ENCODE results near the gene L3MBTL1.

Gene L3MBTL1

DNA sequence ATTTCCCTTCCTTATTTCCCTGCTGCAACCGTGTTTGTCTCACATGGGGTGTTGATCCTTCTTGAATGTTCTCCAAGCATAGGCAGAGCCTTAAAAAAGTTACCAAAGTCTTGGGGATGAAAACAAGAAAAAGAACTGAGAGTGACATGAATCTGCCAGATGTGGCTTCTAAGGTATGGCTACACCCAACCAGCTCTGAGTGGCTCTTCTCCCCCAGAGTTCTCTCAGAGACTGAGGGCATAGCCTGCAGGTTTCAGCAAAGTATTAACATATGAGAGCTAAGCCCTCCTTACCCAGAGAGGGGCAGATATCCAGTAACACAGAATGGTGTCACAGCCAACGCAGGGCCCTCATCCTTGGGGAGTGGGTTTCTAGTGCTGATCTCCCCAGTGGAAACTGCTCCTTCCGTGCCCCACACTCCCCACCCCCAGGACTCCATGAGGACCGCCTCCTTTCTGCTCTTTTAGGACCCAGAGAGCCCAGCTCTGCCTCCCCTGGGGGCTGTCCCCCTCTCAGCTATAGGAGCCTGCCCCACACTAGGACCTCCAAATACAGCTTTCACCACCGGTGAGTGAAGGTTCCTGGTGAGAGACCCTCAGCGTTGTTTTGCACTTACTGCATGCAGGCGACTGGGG lies 28.0 kb downstream of the L3MBTL1 start:
- no peak for DNase-seq (ENCODE audit: low spot score)

DNA sequence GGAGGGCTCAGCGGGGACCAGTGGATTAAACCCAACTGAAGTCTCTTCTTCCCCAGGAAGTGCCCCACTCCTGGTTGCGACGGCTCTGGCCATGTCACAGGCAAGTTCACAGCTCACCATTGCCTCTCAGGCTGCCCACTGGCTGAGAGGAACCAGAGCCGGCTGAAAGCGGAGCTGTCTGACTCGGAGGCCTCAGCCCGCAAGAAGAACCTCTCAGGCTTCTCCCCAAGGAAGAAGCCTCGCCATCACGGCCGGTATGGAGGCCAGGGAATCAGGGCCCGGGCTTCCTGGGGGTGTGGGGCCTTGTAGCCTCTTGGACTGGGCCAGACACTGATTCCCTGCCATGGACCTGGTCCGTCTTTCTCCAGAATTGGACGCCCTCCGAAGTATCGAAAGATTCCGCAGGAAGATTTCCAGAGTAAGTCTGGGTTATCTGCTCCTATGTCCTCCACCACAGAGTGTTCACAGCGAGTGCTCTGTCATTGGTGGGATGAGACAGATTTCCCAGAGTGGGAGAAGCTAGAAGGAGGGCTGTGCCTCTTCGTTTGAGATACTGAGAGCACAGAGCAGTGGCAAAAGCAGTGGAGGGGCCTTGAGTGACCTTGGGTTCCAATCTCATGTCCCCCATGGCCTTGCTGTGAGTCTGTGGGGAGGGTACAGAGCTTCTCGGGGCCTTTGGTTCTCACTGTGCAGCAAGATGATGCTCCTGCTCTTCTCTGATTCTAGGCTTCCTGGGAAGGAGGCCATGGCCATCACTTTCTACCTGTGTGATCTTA lies 28.7 kb downstream of the L3MBTL1 start:
- no peak for DNase-seq (ENCODE audit: low spot score)

DNA sequence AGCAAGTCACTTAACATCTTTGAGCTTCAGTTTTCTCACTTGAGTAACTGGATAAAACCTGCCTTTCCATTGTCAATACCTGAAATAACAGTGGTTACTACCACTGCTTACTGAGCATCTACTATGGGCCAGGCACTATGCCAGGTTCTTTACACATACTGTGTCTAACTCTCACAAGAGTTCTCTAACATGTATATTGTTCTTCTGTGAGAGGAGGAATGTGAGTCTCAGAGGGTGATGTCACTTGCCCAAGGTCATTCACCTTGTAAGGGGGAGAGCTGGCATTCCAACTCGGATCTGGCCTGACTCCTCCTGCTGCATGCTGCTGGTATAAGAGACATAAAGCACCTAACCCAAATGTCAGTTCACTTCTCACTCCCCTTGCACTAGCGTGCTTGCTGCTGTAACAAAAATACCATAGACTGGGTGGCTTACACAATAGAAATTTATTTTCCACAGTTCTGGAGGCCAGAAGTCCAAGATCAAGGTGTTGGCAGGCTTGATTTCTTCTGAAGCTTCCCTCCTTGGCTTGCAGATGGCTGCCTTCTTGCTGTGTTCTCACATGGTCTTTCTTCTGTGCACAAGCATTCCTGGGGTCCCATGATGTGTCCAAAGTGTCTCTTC lies 29.4 kb downstream of the L3MBTL1 start:
- DNase-seq (ENCODE audit: low spot score): no peak

DNA sequence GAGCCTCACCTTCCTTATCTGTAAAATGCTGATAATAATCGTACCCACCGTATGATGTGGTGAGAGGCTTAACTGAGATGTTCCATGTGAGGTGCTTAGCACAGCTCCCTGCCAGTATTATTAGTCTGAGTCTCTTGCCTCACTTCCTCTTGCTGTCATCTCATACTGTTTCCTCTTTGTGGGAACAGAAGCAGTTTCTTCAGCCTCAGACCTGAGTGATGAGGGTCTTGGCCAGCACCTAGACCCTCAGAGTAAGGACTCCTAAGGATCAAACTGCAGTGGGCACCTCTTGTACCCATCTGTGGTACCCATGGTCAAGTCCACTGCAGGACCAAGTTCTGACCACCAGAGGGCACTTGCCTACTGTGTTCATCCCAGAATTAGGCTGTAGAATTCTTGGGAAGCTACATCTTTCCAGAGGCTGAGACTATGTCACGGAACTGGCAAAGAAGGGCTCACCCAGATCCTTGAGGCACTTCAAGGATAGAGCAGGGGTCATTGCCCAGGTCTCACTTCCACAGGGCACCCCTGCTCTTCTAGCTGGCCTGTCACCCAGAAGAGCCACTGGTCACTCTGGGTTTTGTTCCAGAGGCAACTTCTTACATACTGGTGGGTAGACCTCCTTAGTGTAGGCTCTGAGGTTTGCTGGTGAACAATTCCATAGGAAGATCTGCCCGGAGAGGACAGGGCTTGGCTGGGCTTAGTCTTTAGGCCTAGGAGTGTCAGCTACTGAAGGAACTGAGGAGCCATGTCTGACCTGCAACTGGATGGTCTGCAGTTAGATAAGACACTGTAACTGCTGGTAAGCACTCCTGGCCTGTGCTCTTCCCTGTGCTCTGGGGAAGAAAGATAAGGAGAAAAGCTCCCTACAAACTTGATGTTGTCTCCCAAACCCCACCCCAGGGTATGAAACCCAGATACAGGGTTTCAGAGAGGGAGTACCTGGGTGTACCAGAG lies 30.7 kb downstream of the L3MBTL1 start:
- peak; percentile 73 for DNase-seq (ENCODE audit: low spot score)

DNA sequence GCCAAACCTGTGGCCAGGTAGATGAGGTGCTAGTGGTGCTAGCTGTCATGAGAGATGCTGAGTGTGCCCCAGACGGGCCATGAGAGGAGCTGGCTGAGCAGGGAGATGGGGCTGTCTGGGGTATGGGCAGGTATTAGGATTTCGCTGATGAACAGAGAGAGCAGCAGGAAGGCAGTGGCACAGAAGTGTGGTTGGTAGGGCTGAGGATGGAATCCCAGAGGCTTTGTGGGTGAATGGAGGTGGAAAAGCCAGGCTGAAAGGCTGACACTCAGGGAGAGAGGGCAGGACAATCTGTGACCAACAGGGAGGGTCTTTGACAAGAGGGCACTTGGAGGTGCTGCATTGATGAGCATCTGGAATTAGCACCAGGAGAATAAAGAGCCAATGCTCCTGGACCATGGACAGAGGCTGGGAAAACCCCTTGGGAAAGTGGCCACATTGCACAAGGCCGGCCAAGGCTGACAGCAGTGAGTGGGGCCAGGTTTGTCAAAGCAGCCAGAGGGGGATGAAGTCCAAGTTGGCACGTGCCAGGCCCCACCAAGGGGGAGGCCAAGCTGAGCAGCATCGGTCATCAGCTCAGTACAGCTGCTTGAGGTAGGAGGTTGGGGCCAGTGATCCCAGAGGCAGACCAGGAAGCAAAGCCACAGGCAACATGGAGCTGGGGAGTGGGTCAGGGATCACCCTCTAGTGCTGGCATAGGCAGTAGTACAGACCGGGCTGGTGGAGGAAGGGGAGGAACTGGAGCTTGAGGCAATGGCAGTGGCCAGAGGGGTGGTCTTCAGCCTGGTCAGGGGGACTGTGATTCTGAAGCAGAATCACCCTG lies 31.6 kb downstream of the L3MBTL1 start:
- DNase-seq (ENCODE audit: low spot score): no peak

DNA sequence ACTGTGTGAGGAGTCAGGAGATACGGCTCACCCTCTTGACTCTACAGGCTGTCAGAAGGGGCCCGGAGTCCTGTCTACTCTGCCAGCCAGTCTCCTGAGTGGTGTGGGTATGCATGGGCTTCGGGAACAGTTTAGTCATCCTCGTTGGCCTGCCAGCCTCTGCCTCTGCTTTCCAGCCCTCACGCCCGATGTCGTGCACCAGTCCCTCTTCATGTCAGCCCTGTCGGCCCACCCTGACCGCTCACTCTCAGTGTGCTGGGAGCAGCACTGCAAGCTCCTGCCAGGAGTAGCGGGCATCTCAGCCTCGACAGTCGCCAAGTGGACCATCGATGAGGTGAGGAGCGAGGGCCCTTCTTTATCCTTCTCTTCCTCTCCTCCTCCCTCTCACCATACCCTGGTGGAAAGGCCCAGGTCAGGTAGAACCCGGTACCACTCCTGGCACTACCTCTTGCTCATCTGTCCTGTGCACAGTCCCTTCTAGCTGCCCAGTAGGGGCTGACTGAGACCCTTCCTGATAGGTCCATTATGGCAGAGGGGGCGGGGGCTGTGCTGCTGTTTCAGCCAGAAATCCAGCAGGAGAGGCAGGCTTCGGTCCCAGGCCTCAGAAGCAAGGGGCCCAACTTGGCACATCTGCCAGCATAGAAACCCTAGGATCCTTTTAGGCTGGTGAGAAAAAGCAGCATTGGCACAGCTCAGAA lies 32.6 kb downstream of the L3MBTL1 start:
- DNase-seq (ENCODE audit: low spot score): no peak

DNA sequence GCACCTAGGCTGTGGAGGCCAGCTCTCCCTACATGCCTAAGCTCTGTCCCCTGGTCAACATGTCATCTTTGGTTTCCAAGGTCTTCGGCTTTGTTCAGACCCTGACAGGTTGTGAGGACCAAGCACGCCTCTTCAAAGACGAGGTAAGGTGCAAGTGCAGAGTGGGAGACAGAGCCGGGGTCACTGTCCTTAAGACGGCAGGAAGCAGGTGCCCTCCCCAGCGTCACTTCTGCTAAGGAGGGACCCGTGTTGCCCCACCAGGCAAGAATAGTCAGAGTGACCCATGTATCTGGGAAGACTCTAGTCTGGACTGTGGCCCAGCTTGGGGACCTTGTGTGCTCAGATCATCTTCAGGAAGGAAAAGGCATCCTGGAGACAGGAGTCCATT lies 33.2 kb downstream of the L3MBTL1 start:
- DNase-seq (ENCODE audit: low spot score): no peak

DNA sequence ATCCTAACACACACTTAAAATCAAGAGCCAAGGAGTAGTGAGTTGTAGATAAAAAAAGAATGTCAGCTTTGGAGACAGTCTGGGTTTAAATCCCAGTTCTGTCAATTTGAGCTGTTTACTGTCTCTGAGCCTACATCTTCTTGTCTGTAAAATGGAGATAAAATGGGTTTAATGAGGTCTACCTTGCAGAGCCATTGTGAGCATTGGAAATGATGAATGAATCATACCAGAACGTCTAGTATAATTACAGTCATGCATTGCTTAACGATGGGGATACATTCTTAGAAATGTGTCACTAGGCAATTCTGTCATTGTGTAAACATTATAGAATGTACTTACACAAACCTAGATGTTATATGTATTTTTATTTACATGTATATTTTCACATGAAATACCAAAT lies 33.7 kb downstream of the L3MBTL1 start:
- no peak for DNase-seq (ENCODE audit: low spot score)

DNA sequence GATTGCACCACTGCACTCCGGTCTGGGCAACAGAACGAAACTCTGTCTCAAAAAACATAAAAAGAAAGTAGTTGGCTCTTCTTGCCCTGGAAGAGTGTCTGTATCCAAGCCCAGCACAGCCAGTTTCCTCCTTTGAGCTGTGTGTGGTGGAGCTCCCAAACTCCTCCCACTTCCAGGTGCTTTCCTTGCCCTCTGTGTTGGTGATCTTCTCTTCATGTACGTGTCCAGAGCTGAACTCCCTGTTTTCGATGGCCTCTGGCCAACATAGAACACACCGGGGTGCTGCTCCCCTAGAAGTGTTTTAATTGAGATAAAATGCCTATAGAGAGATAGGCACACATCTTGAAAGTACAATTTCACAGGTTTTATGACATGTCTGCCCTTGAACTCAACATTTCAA lies 34.7 kb downstream of the L3MBTL1 start:
- DNase-seq (ENCODE audit: low spot score): no peak

DNA sequence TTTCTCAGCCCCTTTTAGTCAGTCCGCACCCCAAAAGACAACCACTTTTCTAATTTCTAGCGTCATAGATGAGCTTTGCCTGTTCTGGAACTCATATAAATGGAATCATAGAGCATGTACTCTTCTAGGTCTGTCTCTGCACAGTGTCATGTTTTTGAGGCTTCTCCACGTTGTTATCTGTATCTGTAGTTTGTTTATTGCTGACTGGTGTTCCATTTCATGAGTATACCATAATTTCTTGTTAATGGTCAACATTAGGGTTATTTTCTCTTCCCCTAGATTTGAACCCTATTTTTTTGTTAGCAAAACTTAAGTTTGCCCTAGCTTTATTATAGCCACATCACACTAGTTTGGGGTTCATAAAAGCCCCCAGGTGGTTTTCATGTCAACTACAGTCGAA lies 35.2 kb downstream of the L3MBTL1 start:
- no peak for DNase-seq (ENCODE audit: low spot score)

DNA sequence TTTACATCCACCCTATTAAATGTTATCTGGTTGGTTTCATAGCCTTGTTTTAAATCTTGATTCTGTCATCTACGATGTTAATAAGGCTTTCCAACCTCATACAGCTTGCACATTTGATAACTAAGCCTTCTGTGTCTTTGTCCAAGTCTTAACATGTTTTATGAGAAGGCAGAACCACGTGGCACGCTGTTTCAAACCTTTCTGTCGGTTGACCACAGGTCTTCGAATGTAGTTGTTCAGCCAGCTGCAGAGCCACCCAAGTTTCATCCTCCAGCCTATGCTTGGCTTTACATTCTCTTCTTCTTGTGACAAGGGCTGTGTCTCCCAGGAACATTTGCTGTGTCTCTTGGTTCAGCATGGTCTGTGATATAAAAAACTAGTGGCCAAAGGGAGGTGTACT lies 35.6 kb downstream of the L3MBTL1 start:
- DNase-seq (ENCODE audit: low spot score): no peak

DNA sequence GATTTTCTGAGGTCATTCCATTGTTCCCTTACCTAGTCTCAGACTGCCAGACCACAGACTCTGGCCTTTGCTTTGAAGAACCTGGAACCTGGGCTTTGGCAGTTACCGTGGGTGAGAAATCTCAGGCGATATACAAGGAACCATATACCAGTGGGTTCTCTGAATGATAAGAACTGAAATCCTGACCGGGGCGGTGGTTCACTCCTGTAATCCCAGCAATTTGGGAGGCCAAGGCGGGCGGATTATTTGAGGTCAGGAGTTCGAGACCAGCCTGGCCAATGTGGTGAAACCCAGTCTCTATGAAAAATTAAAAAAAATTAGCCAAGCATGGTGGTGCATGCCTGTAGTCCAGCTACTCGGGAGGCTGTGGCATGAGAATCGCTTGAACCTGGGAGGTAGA lies 37.0 kb downstream of the L3MBTL1 start:
- no peak for DNase-seq (ENCODE audit: low spot score)

DNA sequence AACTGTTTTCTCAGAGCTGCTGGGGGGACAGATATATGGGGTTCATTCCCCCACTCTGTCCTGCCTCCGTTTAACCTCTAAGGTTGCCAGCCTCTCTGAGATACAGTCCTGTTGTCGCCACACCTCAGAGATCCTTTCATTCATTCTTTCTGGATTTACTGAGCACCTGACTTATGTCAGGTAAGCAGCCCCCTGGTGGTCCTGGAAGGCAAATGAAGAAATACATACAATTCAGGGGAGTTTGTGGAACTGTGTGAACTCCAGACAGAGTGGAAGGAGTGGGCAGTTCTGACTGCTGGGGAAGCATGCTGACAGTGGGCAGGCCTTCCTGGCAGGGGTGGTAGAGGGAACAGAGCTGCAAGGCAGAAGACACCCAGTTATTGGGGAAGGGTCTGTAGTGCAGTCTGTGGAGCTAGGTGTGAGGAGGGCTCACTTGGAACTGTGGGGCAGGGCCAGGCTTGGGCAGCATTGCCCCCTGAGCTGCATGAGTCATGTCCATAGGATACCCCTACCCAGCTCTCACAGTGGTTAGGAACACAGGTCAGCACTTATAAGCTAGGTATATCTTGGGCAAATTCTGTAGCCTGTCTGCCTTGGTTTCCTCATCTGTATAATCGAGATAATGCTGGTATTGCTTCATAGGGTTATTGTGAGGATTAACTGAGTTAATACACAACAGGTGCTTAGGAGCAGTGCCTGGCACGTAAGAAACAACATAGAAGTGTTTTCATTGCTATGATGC lies 38.5 kb downstream of the L3MBTL1 start:
- no peak for DNase-seq (ENCODE audit: low spot score)

DNA sequence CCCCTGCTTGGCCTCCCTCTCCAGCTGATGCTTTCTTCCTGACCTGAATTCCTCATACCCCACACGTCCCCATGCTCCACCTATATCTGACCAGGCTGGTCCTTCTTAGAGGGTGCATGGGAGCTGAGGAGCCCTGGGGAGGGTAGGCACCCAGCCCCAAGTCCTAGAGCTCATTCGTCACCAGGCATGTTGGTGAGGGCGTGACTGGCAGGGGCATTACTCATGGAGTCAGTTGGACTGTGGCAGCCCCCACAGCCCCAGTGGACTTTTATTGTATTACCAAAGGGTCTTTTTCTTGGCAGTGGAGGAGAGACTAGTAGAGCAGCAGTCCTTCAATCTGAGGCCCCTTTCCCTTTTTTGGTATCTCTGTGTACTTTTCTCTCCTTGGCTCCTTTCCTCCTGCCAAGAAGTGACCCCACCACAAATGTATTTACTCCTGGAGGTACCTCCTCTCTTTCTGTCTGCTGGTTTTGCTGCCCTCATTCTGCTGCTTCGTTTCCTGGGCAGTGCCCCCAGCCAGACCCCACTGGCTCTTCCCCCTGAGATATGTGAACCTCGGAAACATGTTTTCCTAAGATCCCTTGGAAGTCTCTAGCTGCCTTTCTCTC lies 40.9 kb downstream of the L3MBTL1 start:
- no peak for DNase-seq (ENCODE audit: low spot score)

DNA sequence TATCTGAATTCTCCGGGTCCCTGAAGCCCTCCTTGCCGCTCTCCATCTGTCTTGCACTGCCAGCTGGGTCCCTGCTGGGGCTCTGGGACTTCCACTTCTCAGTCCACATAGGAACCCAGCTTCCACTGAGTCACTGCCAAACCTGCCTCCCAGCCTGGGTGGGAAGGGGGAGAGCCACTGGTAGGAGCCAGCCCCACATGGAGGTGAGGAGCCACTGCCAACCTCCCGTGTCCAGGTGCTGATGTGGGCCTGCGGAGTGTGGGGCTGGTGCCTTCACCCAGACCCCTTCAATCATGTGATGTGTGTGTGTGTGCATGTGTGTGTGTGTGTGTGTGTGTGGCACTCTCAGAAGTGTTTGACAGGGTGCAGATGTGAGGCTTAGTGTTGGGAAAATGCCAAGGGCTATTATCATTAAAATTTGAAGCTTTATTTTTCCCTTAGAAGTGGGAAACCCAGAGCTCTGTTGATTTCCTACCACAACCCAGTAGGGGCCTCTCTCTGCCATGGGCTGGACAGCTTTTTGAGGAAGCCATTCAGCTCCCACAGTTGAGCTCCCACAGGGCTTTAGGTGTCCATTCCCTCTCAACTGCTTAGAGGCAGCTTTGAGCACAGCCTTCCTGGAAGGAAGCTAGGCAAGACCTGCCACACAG lies 42.0 kb downstream of the L3MBTL1 start:
- no peak for DNase-seq (ENCODE audit: low spot score)

DNA sequence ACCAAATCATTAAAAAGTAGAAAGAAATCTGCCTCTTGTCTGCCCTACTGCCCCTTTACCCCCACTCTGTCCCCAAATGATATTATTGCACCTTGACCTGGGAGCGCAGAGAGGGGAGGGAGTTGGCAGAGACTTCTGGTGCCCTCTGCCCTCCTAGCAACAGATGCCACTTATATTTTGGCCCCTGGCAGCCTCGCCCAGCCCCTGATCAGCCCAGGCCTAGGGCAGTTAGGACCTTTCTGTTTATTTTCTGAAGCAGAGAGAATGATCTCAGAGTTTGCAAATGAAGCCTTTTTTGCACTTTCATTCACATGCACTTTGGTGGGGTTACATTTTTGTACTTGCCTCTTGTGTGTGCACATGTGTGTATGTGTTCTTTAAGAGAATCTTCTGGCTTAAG lies 43.0 kb downstream of the L3MBTL1 start:
- DNase-seq (ENCODE audit: low spot score): no peak

DNA sequence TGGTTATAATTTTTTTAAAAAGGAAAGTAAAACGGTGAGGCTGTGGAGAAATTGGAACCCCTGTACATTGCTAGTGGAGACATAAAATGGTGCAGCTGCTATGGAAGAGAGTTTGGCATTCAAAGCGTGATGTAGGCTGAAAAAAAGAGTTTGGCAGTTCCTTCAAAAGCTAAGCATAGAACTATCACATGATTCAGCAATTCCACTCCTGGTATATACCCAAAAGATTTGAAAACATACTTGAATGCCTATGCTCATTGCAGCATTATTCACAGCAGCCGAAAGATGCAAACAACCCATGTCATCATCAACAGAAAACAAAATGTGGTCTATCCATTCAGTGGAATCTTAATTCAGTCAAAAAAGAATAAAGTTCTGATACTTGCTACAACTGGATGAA lies 46.9 kb downstream of the L3MBTL1 start:
- no peak for DNase-seq (ENCODE audit: low spot score)

DNA sequence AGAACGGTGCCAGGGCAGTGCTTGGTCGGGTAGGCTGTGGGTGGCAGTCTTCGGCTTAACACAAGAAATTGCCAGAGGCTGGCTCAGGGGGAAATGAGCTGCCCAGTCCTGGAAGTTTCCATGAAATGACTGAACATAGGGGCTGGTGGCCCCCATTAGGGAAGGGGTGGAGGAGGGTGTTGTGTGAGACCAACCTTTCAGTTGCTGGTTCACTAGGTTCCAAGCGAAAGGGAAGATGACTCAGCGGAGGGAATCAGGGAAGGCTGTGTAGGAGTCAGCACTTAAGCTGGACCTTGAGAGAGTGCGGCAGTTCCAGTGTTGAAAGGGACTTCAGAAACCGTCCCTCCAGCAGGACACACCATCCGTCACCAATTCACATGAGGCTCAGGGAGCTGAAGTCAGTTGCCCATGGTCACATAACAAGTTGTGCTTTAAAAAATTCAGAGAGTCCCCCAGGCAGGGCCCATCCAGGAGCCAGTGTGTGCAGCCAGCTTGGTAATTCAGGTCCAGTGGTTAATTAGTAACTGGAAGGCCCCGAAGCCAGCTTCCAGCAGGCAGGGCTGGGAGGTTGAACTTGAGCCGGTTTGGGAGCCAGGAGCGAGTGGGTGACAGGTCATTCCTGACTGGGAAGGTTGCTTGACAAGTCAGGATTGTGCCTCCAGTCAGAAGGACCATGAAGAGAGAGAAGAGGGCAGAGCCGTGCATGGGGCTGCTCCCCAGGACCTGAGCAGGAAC lies 51.1 kb downstream of the L3MBTL1 start, which contains the start of gene SGK2:
TSS of gene SGK2 (plus strand) at position 616 of the 735 bp plus-strand sequence. CDS start 7,469 bp downstream, outside the sequence.
- no peak for DNase-seq (ENCODE audit: low spot score)
